K562 (cell line): ENCODE data around the gene XAB2. TPM values are rescaled to one million over a fixed set of nuclear protein-coding genes. Genes with fewer than 3 reads are reported as not detected.

Experiments used
- CBFA2T3 ChIP-seq: fragments of 450-650 bp; IDR thresholded peaks from 2 replicates; pipeline ENCODE4 v1.6.1; 2017
- CEBPB ChIP-seq: fragments of 450-650 bp; IDR thresholded peaks from 2 replicates; pipeline ENCODE4 v1.6.1; 2016; ENCODE audit warnings: missing genetic modification characterization, missing compliant biosample characterization
- GTF2B ChIP-seq: IDR thresholded peaks from 2 replicates; pipeline ENCODE4 v1.6.1; 2011; ENCODE audit not compliant: insufficient read length; ENCODE audit errors: extremely low read depth
- HDAC2 ChIP-seq: fragments of 450-650 bp; IDR thresholded peaks from 2 replicates; pipeline ENCODE4 v1.6.1; 2016; ENCODE audit warnings: mild to moderate bottlenecking
- HDAC6 ChIP-seq: IDR thresholded peaks from 2 replicates; pipeline ENCODE4 v1.6.1; 2012; ENCODE audit warnings: low read depth, mild to moderate bottlenecking, control low read depth, inconsistent platforms, low read length, moderate library complexity
- MYC ChIP-seq, 2 experiments: fragments of 250-450 bp in 1 of 2; sonication (Bioruptor Pico) in 1 of 2; IDR thresholded peaks; 2 replicates each; pipeline versions ENCODE4 v1.5.1 to v1.6.1; 2012 to 2021; ENCODE audit warnings: low read depth in 2 of 2, borderline replicate concordance in 1 of 2, improper control_type of control experiment in 1 of 2, low read length in 1 of 2, mild to moderate bottlenecking in 1 of 2, moderate library complexity in 1 of 2
- NKRF ChIP-seq: fragments of 450-650 bp; IDR thresholded peaks from 2 replicates; pipeline ENCODE4 v1.6.1; 2016; ENCODE audit warnings: borderline replicate concordance
- PBX2 ChIP-seq, 2 experiments: IDR thresholded peaks in 1 of 2; conservative IDR thresholded peaks in 1 of 2; 2 replicates each; pipeline ENCODE4 v1.6.1; 2016; ENCODE audit warnings: low read depth in 2 of 2, mild to moderate bottlenecking in 1 of 2, missing compliant biosample characterization in 1 of 2, missing genetic modification characterization in 1 of 2, moderate library complexity in 1 of 2
- PPARD ChIP-seq: fragments of 250-450 bp; sonication (Bioruptor Pico); IDR thresholded peaks from 2 replicates; pipeline ENCODE4 v1.8.0; 2022; ENCODE audit warnings: inconsistent platforms, mild to moderate bottlenecking, moderate library complexity
- RBM25 ChIP-seq: fragments of 200-400 bp; formaldehyde crosslinking; IDR thresholded peaks from 2 replicates; pipeline ENCODE4 v1.6.1; 2018; ENCODE audit warnings: low read length, low read depth, moderate library complexity; ENCODE audit not compliant: severe bottlenecking
- SMARCA5 ChIP-seq: fragments of 450-650 bp; IDR thresholded peaks from 2 replicates; pipeline ENCODE4 v1.6.1; 2016
- SP1 ChIP-seq: sonication (generic); formaldehyde crosslinking; IDR thresholded peaks from 2 replicates; pipeline ENCODE4 v1.8.1; 2022; ENCODE audit warnings: mild to moderate bottlenecking, missing genetic modification reagents
- SP2 ChIP-seq: IDR thresholded peaks from 2 replicates; pipeline ENCODE4 v1.6.1; 2011; ENCODE audit warnings: mild to moderate bottlenecking, low read depth, low read length, moderate library complexity; ENCODE audit not compliant: poor library complexity, severe bottlenecking; ENCODE audit errors: extremely low read depth
- SPI1 ChIP-seq: IDR thresholded peaks from 2 replicates; pipeline ENCODE4 v1.6.1; 2011; ENCODE audit warnings: low read depth, low read length, control low read depth, borderline replicate concordance
- SRF ChIP-seq, 2 experiments: fragments of 250-450, 450-650 bp in 1 of 2; sonication (Bioruptor Pico) in 1 of 2; sonication (generic) in 1 of 2; formaldehyde crosslinking; IDR thresholded peaks; 2 replicates each; pipeline versions ENCODE4 v1.5.0 to v1.5.1; 2020 to 2022; ENCODE audit warnings: mild to moderate bottlenecking in 1 of 2, missing genetic modification reagents in 1 of 2
- TRIM24 ChIP-seq, 2 experiments: fragments of 450-650 bp; IDR thresholded peaks; 2 replicates each; pipeline ENCODE4 v1.6.1; 2016
- XRCC3 ChIP-seq: fragments of 450-650 bp; IDR thresholded peaks from 2 replicates; pipeline ENCODE4 v1.6.1; 2017; ENCODE audit warnings: mild to moderate bottlenecking, moderate library complexity
- ZKSCAN8 ChIP-seq: fragments of 200-800 bp; sonication (Bioruptor generic); IDR thresholded peaks from 2 replicates; pipeline ENCODE4 v1.6.1; 2016; ENCODE audit warnings: missing genetic modification characterization, missing compliant biosample characterization
- ZNF184 ChIP-seq: sonication (generic); formaldehyde crosslinking; IDR thresholded peaks from 2 replicates; pipeline ENCODE4 v1.5.0; 2020; ENCODE audit warnings: missing genetic modification reagents
- ZNF347 ChIP-seq: fragments of 450-650 bp; formaldehyde crosslinking; IDR thresholded peaks from 2 replicates; pipeline ENCODE4 v1.4.0; 2020; ENCODE audit warnings: low read depth, mild to moderate bottlenecking, moderate library complexity
- ZNF644 ChIP-seq: fragments of 200-800 bp; sonication (Bioruptor generic); IDR thresholded peaks from 2 replicates; pipeline ENCODE4 v1.6.1; 2016; ENCODE audit warnings: low read depth, missing genetic modification characterization, missing compliant biosample characterization
- ZNF696 ChIP-seq: fragments of 250-450 bp; sonication (Bioruptor Pico); conservative IDR thresholded peaks from 2 replicates; pipeline ENCODE4 v1.4.0; 2020; ENCODE audit warnings: mild to moderate bottlenecking, moderate library complexity
- ZNF717 ChIP-seq: fragments of 250-450 bp; sonication (Bioruptor Pico); IDR thresholded peaks from 2 replicates; pipeline ENCODE4 v1.5.0; 2021
- polyA plus RNA-seq, 8 experiments: library from polyadenylated mRNA; depleted of rRNA in 4 of 8; stranded (reverse) in 5 of 8; unstranded in 3 of 8; fragments of >200 nt; fragmentation: Nextera tagmentation in 2 of 8; fragmentation: Illumina TruSeq in 1 of 8; extraction: Ambion mirVana in 2 of 8; extraction: Trizol in 1 of 8; gene quantifications; 2 replicates each; pipeline versions ENCODE4 v1.2.1 to v1.2.3, GENCODE V29; 2011 to 2014; ENCODE audit warnings: inconsistent platforms in 1 of 8, missing spikeins in 1 of 8
- total RNA-seq, 7 experiments: library from RNA; depleted of rRNA in 6 of 7; stranded (reverse); fragments of >200 nt in 6 of 7; fragmentation: Illumina TruSeq in 2 of 7; extraction: Trizol in 2 of 7; gene quantifications; 2 replicates each; pipeline versions ENCODE4 v1.2.1 to v1.2.3, GENCODE V29; 2011 to 2021; ENCODE audit warnings: low replicate concordance in 1 of 7

The XAB2 gene
- total and polyA plus RNA-seq, 9 of the 15 experiments (the other 6 are each of a cell fraction or from before 2014, with no cell fraction given), result 0.21 to 58.3 (median 20.0) TPM

DNA sequence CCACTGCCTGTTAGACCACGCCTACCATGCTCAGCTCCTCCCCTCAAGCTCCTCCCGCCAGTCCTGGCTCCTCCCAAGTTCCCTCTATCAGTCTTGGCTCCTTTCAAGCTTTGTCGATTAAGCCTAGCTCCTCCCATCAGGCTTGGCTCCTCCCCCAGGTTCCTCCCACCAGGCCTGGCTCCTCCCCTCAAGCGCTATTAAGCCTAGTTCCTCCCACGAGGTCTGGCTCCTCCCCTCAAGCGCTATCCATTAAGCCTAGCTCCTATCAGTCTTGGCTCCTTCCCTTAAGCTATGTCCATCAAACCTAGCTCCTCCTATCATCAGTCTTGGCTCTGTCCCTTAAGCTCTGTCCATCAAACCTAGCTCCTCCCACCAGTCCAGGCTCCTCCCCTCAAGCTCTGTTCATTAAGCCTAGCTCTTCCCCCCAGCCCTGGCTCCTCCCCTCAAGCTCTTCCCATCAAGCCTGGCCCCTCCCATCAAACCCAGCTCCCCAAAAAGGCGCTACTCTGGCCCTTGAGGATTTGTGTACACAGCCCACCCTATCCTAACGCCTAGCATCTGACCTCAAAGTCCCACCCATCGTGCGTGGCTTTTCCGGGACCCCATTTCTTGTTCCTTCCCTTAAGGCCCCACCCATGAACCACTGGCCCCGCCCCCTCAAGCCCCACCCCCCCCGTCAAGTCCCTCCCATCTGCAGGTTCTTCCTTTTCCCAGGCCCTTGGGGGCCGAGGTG is 23.7 kb downstream of the XAB2 start (continued):
- TF ChIP-seq MYC (IDR thresholded peaks at IDR 0.05; ENCODE audit: low read depth, low read length) (peak; percentile 43; the same call in 1 of the 2 replicates), MYC (CRISPR knock-in tag; IDR thresholded peaks at IDR 0.05; ENCODE audit: borderline replicate concordance, low read depth) (no peak), ZNF696 (CRISPR knock-in tag) (no peak), PPARD (CRISPR knock-in tag) (no peak), TRIM24 (IDR thresholded peaks at IDR 0.05) (no peak), RBM25 (no peak), CBFA2T3 (no peak), HDAC6 (no peak), ZKSCAN8 (CRISPR knock-in tag) (no peak), SMARCA5 (no peak), PBX2 (CRISPR knock-in tag; IDR thresholded peaks at IDR 0.05; ENCODE audit: low read depth) (peak; percentile 92), PBX2 (tag; conservative IDR thresholded peaks at IDR 0.05; ENCODE audit: low read depth) (peak; percentile 99), SRF (CRISPR knock-in tag; IDR thresholded peaks at IDR 0.05) (peak in 1 of 2 experiments; percentile 71; a peak in 1 of 4 replicates), ZNF644 (tag) (no peak), GTF2B (no peak), HDAC2 (no peak), SP2 (peak; percentile 2), NKRF (no peak), SP1 (peak; percentile 78; the same call in 1 of the 2 replicates), ZNF184 (CRISPR knock-in tag) (no peak), XRCC3 (no peak), SPI1 (peak; percentile 72), CEBPB (tag) (no peak), ZNF717 (CRISPR knock-in tag) (no peak), ZNF347 (no peak)
